ENCODE data around the gene SIX3.

DNA sequence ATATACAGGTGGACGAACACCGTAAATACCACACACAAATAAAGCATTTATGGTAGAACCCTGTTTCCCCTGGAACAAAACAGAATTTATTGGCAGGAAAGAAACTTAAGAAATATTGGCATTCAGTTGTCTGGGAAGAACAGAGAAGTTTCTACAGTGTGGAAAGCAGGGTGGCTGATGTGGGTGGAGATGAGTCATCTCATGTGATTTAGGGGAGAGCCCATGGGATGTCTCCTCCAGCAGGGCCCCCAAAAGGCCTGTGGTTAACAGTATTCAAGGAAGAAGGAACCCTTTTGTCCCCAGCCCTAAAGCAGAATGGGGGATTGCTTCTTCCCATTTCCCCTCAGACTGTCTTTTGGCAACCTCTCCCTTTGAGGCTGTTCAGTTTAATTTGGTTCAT lies 24.2 kb downstream of the SIX3 start:
- TF ChIP-seq, protein P1, sequence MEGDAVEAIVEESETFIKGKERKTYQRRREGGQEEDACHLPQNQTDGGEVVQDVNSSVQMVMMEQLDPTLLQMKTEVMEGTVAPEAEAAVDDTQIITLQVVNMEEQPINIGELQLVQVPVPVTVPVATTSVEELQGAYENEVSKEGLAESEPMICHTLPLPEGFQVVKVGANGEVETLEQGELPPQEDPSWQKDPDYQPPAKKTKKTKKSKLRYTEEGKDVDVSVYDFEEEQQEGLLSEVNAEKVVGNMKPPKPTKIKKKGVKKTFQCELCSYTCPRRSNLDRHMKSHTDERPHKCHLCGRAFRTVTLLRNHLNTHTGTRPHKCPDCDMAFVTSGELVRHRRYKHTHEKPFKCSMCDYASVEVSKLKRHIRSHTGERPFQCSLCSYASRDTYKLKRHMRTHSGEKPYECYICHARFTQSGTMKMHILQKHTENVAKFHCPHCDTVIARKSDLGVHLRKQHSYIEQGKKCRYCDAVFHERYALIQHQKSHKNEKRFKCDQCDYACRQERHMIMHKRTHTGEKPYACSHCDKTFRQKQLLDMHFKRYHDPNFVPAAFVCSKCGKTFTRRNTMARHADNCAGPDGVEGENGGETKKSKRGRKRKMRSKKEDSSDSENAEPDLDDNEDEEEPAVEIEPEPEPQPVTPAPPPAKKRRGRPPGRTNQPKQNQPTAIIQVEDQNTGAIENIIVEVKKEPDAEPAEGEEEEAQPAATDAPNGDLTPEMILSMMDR (IDR thresholded peaks at IDR 0.05) = no peak
- TF ChIP-seq EP300 (IDR thresholded peaks at IDR 0.05) (no peak), POLR2A (IDR thresholded peaks at IDR 0.05) (no peak)
